ENCODE data around the gene NABP1.

DNA sequence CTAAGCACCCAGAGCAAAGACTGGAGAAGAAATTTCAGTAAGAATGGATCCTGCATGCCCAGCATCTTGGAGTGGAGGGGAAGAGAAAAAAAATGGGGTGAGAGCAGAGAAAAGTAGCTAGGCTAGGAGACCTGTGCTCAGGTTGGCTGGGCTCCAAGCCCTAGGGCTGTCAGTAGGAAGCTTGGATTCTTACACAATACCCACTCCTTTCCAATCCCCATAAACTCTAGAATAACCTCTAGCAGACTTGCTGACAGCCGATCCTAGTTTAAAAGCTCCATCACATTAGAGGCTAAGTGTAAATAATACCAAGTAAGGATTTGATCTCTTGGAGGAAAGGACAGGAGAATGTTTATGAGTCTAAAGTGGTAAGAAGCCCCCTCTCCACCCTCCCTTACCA, 46.2 kb upstream of the NABP1 start:
- TF ChIP-seq POLR2A (IDR thresholded peaks at IDR 0.05; ENCODE audit: low read depth, low read length), result no peak
- no peak for TF ChIP-seq HCFC1 (IDR thresholded peaks at IDR 0.05; ENCODE audit: low read length)
- TF ChIP-seq SPI1 (IDR thresholded peaks at IDR 0.05; ENCODE audit: borderline replicate concordance, insufficient read depth, low read depth, low read length), result no peak
- no peak for TF ChIP-seq WRNIP1 (IDR thresholded peaks at IDR 0.05; ENCODE audit: borderline replicate concordance, low read depth, low read length)
- no peak for TF ChIP-seq RAD21 (IDR thresholded peaks at IDR 0.05; ENCODE audit: insufficient read depth, low read depth, low read length)
- no peak for TF ChIP-seq EZH2 (IDR thresholded peaks at IDR 0.05; ENCODE audit: borderline replicate concordance, control insufficient read depth, low read depth, low read length)
- TF ChIP-seq ZNF274 (IDR thresholded peaks at IDR 0.05; ENCODE audit: insufficient read depth, insufficient read length), result no peak
- TF ChIP-seq, protein P1, sequence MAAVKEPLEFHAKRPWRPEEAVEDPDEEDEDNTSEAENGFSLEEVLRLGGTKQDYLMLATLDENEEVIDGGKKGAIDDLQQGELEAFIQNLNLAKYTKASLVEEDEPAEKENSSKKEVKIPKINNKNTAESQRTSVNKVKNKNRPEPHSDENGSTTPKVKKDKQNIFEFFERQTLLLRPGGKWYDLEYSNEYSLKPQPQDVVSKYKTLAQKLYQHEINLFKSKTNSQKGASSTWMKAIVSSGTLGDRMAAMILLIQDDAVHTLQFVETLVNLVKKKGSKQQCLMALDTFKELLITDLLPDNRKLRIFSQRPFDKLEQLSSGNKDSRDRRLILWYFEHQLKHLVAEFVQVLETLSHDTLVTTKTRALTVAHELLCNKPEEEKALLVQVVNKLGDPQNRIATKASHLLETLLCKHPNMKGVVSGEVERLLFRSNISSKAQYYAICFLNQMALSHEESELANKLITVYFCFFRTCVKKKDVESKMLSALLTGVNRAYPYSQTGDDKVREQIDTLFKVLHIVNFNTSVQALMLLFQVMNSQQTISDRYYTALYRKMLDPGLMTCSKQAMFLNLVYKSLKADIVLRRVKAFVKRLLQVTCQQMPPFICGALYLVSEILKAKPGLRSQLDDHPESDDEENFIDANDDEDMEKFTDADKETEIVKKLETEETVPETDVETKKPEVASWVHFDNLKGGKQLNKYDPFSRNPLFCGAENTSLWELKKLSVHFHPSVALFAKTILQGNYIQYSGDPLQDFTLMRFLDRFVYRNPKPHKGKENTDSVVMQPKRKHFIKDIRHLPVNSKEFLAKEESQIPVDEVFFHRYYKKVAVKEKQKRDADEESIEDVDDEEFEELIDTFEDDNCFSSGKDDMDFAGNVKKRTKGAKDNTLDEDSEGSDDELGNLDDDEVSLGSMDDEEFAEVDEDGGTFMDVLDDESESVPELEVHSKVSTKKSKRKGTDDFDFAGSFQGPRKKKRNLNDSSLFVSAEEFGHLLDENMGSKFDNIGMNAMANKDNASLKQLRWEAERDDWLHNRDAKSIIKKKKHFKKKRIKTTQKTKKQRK (IDR thresholded peaks at IDR 0.05; ENCODE audit: low read depth, low read length), result no peak
- no peak for TF ChIP-seq NFIC (IDR thresholded peaks at IDR 0.05; ENCODE audit: low read depth, low read length)
- TF ChIP-seq, protein P2, sequence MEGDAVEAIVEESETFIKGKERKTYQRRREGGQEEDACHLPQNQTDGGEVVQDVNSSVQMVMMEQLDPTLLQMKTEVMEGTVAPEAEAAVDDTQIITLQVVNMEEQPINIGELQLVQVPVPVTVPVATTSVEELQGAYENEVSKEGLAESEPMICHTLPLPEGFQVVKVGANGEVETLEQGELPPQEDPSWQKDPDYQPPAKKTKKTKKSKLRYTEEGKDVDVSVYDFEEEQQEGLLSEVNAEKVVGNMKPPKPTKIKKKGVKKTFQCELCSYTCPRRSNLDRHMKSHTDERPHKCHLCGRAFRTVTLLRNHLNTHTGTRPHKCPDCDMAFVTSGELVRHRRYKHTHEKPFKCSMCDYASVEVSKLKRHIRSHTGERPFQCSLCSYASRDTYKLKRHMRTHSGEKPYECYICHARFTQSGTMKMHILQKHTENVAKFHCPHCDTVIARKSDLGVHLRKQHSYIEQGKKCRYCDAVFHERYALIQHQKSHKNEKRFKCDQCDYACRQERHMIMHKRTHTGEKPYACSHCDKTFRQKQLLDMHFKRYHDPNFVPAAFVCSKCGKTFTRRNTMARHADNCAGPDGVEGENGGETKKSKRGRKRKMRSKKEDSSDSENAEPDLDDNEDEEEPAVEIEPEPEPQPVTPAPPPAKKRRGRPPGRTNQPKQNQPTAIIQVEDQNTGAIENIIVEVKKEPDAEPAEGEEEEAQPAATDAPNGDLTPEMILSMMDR (IDR thresholded peaks at IDR 0.05 in 2 of 3, conservative IDR thresholded peaks at IDR 0.05 in 1 of 3; ENCODE audit: control insufficient read depth in 2 of 3, extremely low read depth in 1 of 3, insufficient read depth in 1 of 3, low read depth in 3 of 3, low read length in 3 of 3), result no peak
- TF ChIP-seq YY1 (IDR thresholded peaks at IDR 0.05; ENCODE audit: low read depth, low read length), result no peak
- no peak for TF ChIP-seq GATAD2B (conservative IDR thresholded peaks at IDR 0.05; ENCODE audit: low read depth)
